Measurements from ENCODE around the gene SNU13.

SNU13 gene

GRCh38 chr22:41683616-41684015, 5.1 kb downstream of the SNU13 start:
- TF ChIP-seq CTCF (IDR thresholded peaks at IDR 0.05; ENCODE audit: low read depth, low read length) = no peak
- no peaks in the 10 kb centered on the region for H3K9me3 ChIP-seq
- H3K27me3 ChIP-seq = no peaks in the 10 kb centered on the region
- peaks cover 29% of the 10 kb centered on the region for H3K36me3 ChIP-seq
- no peak for DNase-seq
- no peaks in the 10 kb centered on the region for H3K4me1 ChIP-seq
- H3K4me3 ChIP-seq (ENCODE audit: low read depth, low read length) = no peak overlapping the region

- Histone ChIP-seq H3K36me3 (peaks cover 35% of the 10 kb centered on the region), H3K27me3 (no peaks in the 10 kb centered on the region), H3K9me3 (no peaks in the 10 kb centered on the region), H3K4me1 (no peaks in the 10 kb centered on the region), H3K4me3 (ENCODE audit: low read depth, low read length) (peak overlapping the region; percentile 62)
- TF ChIP-seq CTCF (IDR thresholded peaks at IDR 0.05; ENCODE audit: low read depth, low read length) = no peak
- DNase-seq = no peak
Measured at GRCh38 chr22:41683052-41683451, 5.6 kb downstream of the SNU13 start.

- no peak for TF ChIP-seq CTCF (IDR thresholded peaks at IDR 0.05; ENCODE audit: low read depth, low read length)
- Histone ChIP-seq H3K36me3 (peaks cover 43% of the 10 kb centered on the region), H3K4me1 (no peaks in the 10 kb centered on the region), H3K4me3 (ENCODE audit: low read depth, low read length) (peak overlapping the region; percentile 62), H3K9me3 (no peaks in the 10 kb centered on the region), H3K27me3 (no peaks in the 10 kb centered on the region)
- DNase-seq = peak; percentile 85
Measured at GRCh38 chr22:41682033-41682807, 6.4 kb downstream of the SNU13 start.

- H3K27me3 ChIP-seq = no peaks in the 10 kb centered on the region
- no peaks in the 10 kb centered on the region for H3K9me3 ChIP-seq
- no peaks in the 10 kb centered on the region for H3K4me1 ChIP-seq
- no peak for DNase-seq
- H3K4me3 ChIP-seq (ENCODE audit: low read depth, low read length) = peak overlapping the region; percentile 62
- H3K36me3 ChIP-seq = peaks cover 47% of the 10 kb centered on the region
- no peak for TF ChIP-seq CTCF (IDR thresholded peaks at IDR 0.05; ENCODE audit: low read depth, low read length)
Measured at GRCh38 chr22:41681616-41682015, 7.1 kb downstream of the SNU13 start.

GRCh38 chr22:41676134-41676533, 12.5 kb downstream of the SNU13 start:
- Histone ChIP-seq H3K9me3 (no peaks in the 10 kb centered on the region), H3K36me3 (peaks cover 82% of the 10 kb centered on the region), H3K27me3 (no peaks in the 10 kb centered on the region), H3K4me3 (ENCODE audit: low read depth, low read length) (no peak overlapping the region), H3K4me1 (no peaks in the 10 kb centered on the region; the same call in 1 of the 2 replicates)
- DNase-seq = no peak
- no peak for TF ChIP-seq CTCF (IDR thresholded peaks at IDR 0.05; ENCODE audit: low read depth, low read length)

- no peak for DNase-seq
- no peaks in the 10 kb centered on the region; the same call in 1 of the 2 replicates for H3K4me1 ChIP-seq
- no peaks in the 10 kb centered on the region for H3K27me3 ChIP-seq
- no peaks in the 10 kb centered on the region for H3K9me3 ChIP-seq
- H3K36me3 ChIP-seq = peaks cover 74% of the 10 kb centered on the region
- no peak overlapping the region for H3K4me3 ChIP-seq (ENCODE audit: low read depth, low read length)
- TF ChIP-seq CTCF (IDR thresholded peaks at IDR 0.05; ENCODE audit: low read depth, low read length) = no peak
Measured at GRCh38 chr22:41674846-41675340, 13.8 kb downstream of the SNU13 start.

All from BE2C (cell line).